DOHH2 (cell line): ENCODE measurements around the gene FXN.

Source experiments
- EZH2phosphoT487 ChIP-seq: fragments of 200-600 bp; sonication (generic); IDR thresholded peaks from 2 replicates; pipeline ENCODE4 v1.6.1; 2017; ENCODE audit warnings: borderline replicate concordance, mild to moderate bottlenecking, antibody characterized with exemption, low read length, moderate library complexity, mixed read lengths
- TF ChIP-seq, protein P1 (sequence below): fragments of 200-600 bp; sonication (generic); IDR thresholded peaks from one replicate; pipeline ENCODE4 v1.5.1; 2014; ENCODE audit warnings: antibody characterized with exemption, mild to moderate bottlenecking, low read depth, low read length; ENCODE audit not compliant: poor library complexity, severe bottlenecking

DNA sequence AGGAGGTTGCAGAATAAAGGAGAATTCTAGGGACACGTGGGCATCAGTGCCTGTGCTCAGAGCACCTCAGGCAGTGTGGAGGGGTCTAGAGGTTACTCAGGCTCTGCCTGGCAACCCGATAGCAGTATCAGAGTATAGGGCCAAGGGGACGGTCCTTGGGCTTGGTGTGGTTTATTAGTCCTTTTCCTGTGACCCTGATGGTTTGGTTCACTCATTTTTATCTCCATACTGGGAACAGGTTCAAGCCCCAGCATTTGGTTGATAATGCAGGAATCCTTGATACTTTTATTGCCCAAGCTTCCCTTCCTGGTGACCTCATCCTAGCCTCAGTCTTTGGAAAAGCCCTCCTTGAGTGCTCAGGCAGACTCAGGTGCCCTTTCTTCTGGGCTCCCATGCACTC is 35.5 kb downstream of the FXN start:
- TF ChIP-seq, protein P1, sequence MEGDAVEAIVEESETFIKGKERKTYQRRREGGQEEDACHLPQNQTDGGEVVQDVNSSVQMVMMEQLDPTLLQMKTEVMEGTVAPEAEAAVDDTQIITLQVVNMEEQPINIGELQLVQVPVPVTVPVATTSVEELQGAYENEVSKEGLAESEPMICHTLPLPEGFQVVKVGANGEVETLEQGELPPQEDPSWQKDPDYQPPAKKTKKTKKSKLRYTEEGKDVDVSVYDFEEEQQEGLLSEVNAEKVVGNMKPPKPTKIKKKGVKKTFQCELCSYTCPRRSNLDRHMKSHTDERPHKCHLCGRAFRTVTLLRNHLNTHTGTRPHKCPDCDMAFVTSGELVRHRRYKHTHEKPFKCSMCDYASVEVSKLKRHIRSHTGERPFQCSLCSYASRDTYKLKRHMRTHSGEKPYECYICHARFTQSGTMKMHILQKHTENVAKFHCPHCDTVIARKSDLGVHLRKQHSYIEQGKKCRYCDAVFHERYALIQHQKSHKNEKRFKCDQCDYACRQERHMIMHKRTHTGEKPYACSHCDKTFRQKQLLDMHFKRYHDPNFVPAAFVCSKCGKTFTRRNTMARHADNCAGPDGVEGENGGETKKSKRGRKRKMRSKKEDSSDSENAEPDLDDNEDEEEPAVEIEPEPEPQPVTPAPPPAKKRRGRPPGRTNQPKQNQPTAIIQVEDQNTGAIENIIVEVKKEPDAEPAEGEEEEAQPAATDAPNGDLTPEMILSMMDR, result no peak
- no peak for TF ChIP-seq EZH2phosphoT487
